Transverse colon (tissue), 3 donors: ENCODE measurements around the gene ELP4.

ENCODE experiments used
- CTCF ChIP-seq, 5 experiments: fragments of 200-600 bp in 3 of 5; fragments of 450-650 bp in 2 of 5; sonication (generic) in 3 of 5; IDR thresholded peaks; 1 replicate in 2 of 5; 2 replicates in 3 of 5; pipeline ENCODE4 v1.5.1; 2016 to 2017; ENCODE audit warnings: antibody characterized with exemption in 5 of 5, inconsistent platforms in 3 of 5, mild to moderate bottlenecking in 2 of 5, moderate library complexity in 1 of 5
- EP300 ChIP-seq: sonication (generic); formaldehyde crosslinking; IDR thresholded peaks from one replicate; pipeline ENCODE4 v1.6.1; 2017; ENCODE audit warnings: antibody characterized with exemption, low read depth
- POLR2A ChIP-seq: fragments of 450-650 bp; IDR thresholded peaks from one replicate; pipeline ENCODE4 v1.6.1; 2016; ENCODE audit warnings: antibody characterized with exemption, mild to moderate bottlenecking, moderate library complexity

DNA sequence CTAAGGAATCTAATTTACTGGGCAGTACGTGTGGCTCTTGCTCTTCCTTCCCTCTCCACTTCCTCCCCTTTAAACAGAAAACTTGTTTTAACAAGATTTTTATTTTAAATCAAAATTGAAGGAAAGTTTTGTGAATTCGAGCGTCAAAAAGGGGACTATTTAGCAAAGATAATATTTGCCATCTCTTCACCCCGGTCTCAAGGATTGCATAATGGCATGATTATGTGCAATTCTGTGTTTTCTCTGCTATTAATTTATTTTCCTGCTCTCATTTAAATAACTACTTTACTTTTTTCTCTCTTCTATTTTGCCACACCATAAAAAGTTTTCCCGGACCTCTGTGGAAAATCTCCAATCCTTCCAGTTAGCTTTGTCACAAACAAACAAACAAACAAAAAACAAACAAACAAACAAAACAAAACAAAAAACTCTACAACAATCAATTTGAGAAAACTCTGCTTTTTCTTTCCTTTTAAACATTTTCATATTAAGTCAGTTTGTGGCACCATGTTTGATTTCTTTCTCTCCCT is 311.7 kb downstream of the ELP4 start:
- TF ChIP-seq CTCF (IDR thresholded peaks at IDR 0.05) (no peak), POLR2A (no peak), EP300 (no peak)
